ENCODE measurements around the gene MTOR. TPM values are rescaled to one million over a fixed set of nuclear protein-coding genes. Genes with fewer than 3 reads are reported as not detected.

The MTOR gene
- total RNA-seq, 3 donors from 2014 or later = 37.9 to 50.5 (median 42.5) TPM

GRCh38 chr1:11229203-11229602 is 33.1 kb downstream of the MTOR start:
- Histone ChIP-seq H3K4me3 (no peak overlapping the region), H3K9me3 (no peaks in the 10 kb centered on the region), H3K4me1 (ENCODE audit: low read depth) (no peaks in the 10 kb centered on the region), H3K36me3 (ENCODE audit: low read depth) (peaks cover 11% of the 10 kb centered on the region)
- TF ChIP-seq CTCF (IDR thresholded peaks at IDR 0.05) = no peak
- ATAC-seq = no peak
- no peak for DNase-seq
- intact Hi-C loops (cut with DNase I, micrococcal nuclease) = no loop called here

GRCh38 chr1:11227106-11228077 is 35.0 kb downstream of the MTOR start:
- intact Hi-C loops (cut with DNase I, micrococcal nuclease) = no loop called here
- Histone ChIP-seq H3K36me3 (ENCODE audit: low read depth) (peaks cover 11% of the 10 kb centered on the region), H3K9me3 (no peaks in the 10 kb centered on the region), H3K4me1 (ENCODE audit: low read depth) (no peaks in the 10 kb centered on the region), H3K4me3 (no peak overlapping the region)
- ATAC-seq (peak; percentile 38), DNase-seq (no peak)
- TF ChIP-seq CTCF (IDR thresholded peaks at IDR 0.05) = no peak

GRCh38 chr1:11216074-11216473 is 46.3 kb downstream of the MTOR start:
- Histone ChIP-seq H3K36me3 (ENCODE audit: low read depth) (peaks cover 20% of the 10 kb centered on the region), H3K4me1 (ENCODE audit: low read depth) (no peaks in the 10 kb centered on the region), H3K4me3 (no peak overlapping the region), H3K9me3 (no peaks in the 10 kb centered on the region)
- intact Hi-C loops (cut with DNase I, micrococcal nuclease) = no loop called here
- no peak for TF ChIP-seq CTCF (IDR thresholded peaks at IDR 0.05)
- DNase-seq = no peak
- ATAC-seq = no peak

GRCh38 chr1:11215381-11216005 is 46.9 kb downstream of the MTOR start:
- TF ChIP-seq CTCF (IDR thresholded peaks at IDR 0.05) = no peak
- intact Hi-C loops (cut with DNase I, micrococcal nuclease) = no loop called here
- no peaks in the 10 kb centered on the region for H3K9me3 ChIP-seq
- no peak for DNase-seq
- peaks cover 21% of the 10 kb centered on the region for H3K36me3 ChIP-seq (ENCODE audit: low read depth)
- no peak overlapping the region for H3K4me3 ChIP-seq
- H3K4me1 ChIP-seq (ENCODE audit: low read depth) = no peaks in the 10 kb centered on the region
- ATAC-seq = no peak

- Histone ChIP-seq H3K9me3 (no peaks in the 10 kb centered on the region), H3K36me3 (ENCODE audit: low read depth) (peaks cover 21% of the 10 kb centered on the region), H3K4me3 (no peak overlapping the region), H3K4me1 (ENCODE audit: low read depth) (no peaks in the 10 kb centered on the region)
- no peak for ATAC-seq
- TF ChIP-seq CTCF (IDR thresholded peaks at IDR 0.05) = no peak
- intact Hi-C loops (cut with DNase I, micrococcal nuclease) = no loop called here
- no peak for DNase-seq
Observed at GRCh38 chr1:11214698-11215380, 47.5 kb downstream of the MTOR start.

Measured in mucosa of descending colon (tissue), 3 donors.